HG03139 (cell line): ENCODE data around the gene FDX1.

ENCODE experiments used
- ATAC-seq: cut with Tn5 transposase; IDR thresholded peaks from one replicate; pipeline ENCODE4 v1.9.1; 2021; ENCODE audit not compliant: unreplicated experiment

The FDX1 gene

GRCh38 chr11:110467556-110467955 lies 37.8 kb downstream of the FDX1 start:
- ATAC-seq = no peak

DNA sequence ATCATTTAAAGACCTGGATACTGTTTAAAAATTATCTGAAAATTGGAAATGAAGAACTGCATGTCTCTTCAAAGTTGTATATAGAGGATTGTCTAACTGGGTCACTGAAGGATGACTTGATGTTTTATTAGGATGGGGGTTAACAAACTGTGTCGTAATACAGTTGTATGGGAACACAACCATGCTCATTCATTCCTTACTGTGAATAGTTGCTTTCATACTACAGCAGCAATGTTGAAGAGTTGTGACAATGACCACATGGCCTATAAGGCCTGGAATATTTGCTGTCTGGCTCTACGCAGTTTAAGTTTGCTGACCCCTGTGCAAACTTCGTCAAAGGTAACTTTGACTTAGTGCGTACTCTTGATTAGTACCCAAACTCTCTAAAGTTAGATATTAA lies 38.4 kb downstream of the FDX1 start:
- no peak for ATAC-seq

DNA sequence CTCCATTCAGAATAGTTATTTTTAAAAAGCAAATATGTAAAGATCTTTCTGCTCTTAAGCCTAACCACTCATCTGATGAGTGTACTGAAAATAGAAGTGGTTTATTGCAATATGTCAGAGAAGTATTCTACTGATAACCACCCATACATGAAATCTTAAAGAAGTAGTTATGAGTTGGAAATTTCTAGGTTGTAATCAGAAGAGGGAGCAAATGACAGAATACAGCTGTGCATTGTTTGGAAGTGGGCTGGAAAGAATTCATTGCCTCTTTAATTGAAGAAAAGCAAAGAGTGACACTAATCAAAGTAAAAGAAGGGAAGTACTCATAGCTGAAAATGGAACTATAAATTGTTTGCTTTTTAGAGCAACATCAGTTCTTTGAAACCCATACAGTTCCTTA lies 39.4 kb downstream of the FDX1 start:
- no peak for ATAC-seq

- ATAC-seq = no peak
These were observed 41.0 kb downstream of the FDX1 start for GRCh38 chr11:110470716-110471115.

GRCh38 chr11:110471371-110471770 lies 41.6 kb downstream of the FDX1 start:
- no peak for ATAC-seq

- ATAC-seq = no peak
These were observed 43.1 kb downstream of the FDX1 start for GRCh38 chr11:110472858-110473257.

DNA sequence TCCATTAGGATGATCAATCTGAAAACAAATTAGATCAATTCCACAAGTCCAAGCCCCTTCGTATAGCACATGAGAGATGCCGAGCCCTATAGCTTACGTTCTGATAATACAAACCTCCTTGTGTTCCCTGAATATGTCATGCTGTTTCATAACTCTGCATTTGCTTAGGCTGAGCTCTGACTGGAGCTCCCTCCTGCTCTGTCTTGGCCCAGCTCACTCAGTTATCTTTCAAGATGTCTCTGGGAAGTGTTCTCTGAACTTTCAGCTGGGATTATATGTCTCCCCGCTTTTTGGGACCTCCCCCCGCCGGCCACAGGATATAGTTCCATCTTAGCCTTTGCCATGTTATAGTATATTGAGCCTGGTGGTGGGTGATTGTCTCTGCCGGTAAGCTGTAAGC lies 44.0 kb downstream of the FDX1 start:
- no peak for ATAC-seq

- ATAC-seq = no peak
These were observed 44.8 kb downstream of the FDX1 start for GRCh38 chr11:110474578-110474977.

GRCh38 chr11:110475671-110476070 lies 45.9 kb downstream of the FDX1 start:
- ATAC-seq = no peak

DNA sequence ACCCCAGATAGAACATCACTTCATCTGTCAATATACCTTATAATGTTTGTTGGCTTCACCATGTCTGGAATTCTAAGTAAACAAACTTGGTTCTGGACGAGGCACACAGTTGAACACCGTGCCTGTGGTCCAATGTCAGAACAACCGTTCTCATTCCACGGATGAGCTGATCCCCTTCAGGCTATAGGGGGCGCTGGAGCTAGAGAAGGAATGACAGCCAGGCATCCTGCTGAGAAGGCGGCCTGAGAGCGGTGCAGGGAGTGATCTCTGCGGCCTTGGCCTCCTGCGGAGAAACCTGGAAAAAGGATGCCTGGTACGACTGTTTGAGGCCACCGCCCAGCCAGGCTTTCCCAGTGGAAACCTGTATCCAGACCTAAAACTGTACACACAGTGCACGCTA lies 48.7 kb downstream of the FDX1 start:
- no peak for ATAC-seq

- no peak for ATAC-seq
These were observed 49.7 kb downstream of the FDX1 start for GRCh38 chr11:110479108-110480101.

DNA sequence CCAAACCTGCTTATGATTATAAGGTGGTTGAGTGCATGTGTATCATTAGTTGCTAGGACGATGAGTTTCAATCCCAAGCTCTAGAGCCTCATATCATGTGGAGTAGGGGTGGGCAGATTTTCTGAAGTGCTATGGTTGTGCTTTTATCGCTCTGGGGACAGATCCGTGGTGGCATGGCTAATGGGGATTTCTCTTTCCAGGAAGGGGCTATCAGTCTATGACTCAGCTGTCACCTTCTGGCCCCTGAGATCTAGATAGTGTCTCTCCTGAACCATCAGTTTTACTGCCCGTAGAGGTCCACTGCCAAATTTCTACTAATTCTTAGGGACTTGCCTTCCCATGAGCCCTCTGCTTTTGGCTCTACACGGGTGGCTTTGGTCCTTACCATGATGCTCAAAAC lies 51.8 kb downstream of the FDX1 start:
- ATAC-seq = no peak

GRCh38 chr11:110486156-110486555 lies 56.4 kb downstream of the FDX1 start:
- ATAC-seq = no peak

GRCh38 chr11:110488446-110488845 lies 58.7 kb downstream of the FDX1 start:
- no peak for ATAC-seq

DNA sequence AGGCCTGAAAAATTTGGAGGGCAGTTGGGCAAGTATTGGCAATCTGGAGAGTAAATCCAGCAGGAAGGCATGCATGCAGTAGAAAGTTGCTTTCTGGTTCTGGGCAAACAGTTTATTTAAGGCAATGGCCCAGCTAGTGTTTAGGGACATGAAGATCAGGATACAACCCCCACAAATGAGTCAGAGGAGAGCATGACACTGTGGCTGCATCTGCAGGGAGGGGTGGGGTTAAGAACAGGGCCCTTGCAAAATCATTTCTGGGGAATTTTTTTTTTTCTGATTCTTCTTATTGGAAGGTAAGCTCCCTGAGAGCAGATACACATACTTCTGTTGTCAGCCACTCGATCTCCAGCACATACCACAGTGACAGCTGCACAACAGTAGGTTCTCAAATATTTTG lies 61.1 kb downstream of the FDX1 start:
- no peak for ATAC-seq

- no peak for ATAC-seq
These were observed 62.0 kb downstream of the FDX1 start for GRCh38 chr11:110491577-110492320.

DNA sequence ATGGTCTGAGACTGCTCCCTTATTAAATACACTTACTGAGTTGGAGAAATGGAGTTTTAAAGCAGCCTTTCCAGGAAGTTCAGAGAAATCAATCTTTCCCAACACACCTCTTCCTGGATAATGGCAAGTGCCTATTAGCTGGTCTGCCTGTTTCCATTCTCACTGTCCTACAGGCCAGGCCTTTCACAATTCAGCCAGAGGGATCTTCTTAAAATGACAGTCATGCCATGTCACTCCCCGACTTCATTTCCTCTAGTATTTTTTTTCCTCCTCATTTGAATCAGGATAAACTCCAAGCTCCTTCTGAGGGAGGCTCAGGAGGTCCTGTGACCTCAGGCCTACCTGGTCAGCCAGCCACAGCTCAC lies 62.6 kb downstream of the FDX1 start:
- no peak for ATAC-seq

DNA sequence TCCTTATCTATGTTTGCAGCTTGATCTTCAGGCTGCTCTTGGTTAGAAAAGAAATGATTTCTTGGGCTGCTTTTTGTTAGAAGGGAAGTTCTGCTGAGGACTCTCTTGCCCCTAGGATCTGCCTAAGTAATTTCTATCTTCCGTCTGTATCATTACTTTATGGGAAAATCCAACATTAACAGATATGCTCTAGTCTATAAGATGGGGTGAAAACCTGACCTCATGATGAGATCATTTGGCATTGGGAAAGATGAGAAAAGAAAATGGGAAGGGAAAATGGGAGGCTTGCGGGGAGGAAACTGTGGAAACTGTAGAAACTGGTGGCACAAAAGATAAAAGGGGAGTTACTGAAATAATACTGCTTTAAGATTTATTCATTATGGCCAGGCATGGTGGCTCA lies 63.6 kb downstream of the FDX1 start:
- ATAC-seq = no peak

DNA sequence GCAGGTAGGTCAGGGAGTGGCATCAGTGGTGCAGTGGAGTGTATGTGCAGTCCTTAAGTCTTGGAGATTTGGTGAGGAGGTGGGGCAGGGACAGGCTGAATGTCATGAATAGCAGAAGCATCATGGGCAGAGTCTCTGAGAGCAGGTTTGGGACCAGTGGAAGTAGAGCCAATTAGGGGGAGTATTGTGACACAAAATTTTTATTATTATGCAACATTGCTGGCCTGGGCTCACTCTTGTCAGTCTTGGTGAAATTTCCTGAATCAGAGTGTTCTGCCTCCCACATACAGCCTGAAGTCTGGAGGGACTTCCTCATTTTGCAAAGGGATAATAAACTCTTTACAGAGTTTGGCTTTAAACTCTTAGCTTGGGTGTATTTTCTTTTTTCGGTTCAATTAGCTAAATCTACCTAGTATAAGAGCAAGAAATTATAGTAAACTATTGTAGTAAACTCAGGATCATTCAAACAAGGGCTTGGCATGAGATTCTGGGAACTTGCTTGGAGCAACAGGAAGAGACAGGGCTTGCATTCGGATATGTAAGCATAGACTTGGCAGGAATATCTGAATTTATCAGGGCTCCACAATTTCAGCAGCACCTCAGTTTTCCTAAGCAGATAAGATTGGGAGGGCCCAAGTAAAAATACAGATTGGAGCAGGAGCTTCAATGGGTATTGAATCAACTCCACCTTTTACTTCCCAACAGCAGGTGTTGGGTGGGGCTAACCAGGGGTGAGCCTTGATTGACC lies 67.7 kb downstream of the FDX1 start:
- no peak for ATAC-seq

GRCh38 chr11:110501428-110501827 lies 71.7 kb downstream of the FDX1 start:
- ATAC-seq = no peak

GRCh38 chr11:110505528-110506284 lies 76.0 kb downstream of the FDX1 start:
- ATAC-seq = no peak
